K562 (cell line): ENCODE measurements around the gene CABP4. TPM values are rescaled to one million over a fixed set of nuclear protein-coding genes. Genes with fewer than 3 reads are reported as not detected.
A peak's percentile ranks its signal among the peaks of the same experiment; 100 is the strongest.

ENCODE experiments used
- CCAR2 ChIP-seq: fragments of 200-400 bp; formaldehyde crosslinking; IDR thresholded peaks from 2 replicates; pipeline ENCODE4 v1.6.1; 2017; ENCODE audit warnings: mild to moderate bottlenecking, low read depth, low read length
- GABPA ChIP-seq: fragments of 200-800 bp; sonication (Bioruptor generic); conservative IDR thresholded peaks from 2 replicates; pipeline ENCODE4 v1.6.1; 2016; ENCODE audit warnings: low read depth, missing genetic modification characterization, missing compliant biosample characterization
- HLTF ChIP-seq: fragments of 450-650 bp; IDR thresholded peaks from 2 replicates; pipeline ENCODE4 v1.6.1; 2016
- MEF2A ChIP-seq: IDR thresholded peaks from 2 replicates; pipeline ENCODE4 v1.6.1; 2011; ENCODE audit warnings: low read depth, mild to moderate bottlenecking, low read length, moderate library complexity; ENCODE audit not compliant: control insufficient read depth
- MYBL2 ChIP-seq, 2 experiments: fragments of 450-650 bp in 1 of 2; sonication (generic) in 1 of 2; formaldehyde crosslinking in 1 of 2; IDR thresholded peaks; 2 replicates each; pipeline versions ENCODE4 v1.6.1 to v1.8.1; 2017 to 2022; ENCODE audit warnings: borderline replicate concordance in 1 of 2, inconsistent platforms in 1 of 2, low read depth in 1 of 2, mild to moderate bottlenecking in 1 of 2, missing genetic modification reagents in 1 of 2, moderate library complexity in 1 of 2
- NR2C1 ChIP-seq, 2 experiments: fragments of 450-650 bp; IDR thresholded peaks; 2 replicates each; pipeline ENCODE4 v1.6.1; 2017; ENCODE audit warnings: mild to moderate bottlenecking in 2 of 2, antibody characterized with exemption in 1 of 2, inconsistent platforms in 1 of 2, missing compliant biosample characterization in 1 of 2, missing genetic modification characterization in 1 of 2
- PHTF2 ChIP-seq: fragments of 250-450 bp; sonication (Bioruptor Pico); IDR thresholded peaks from 2 replicates; pipeline ENCODE4 v1.5.0; 2021; ENCODE audit warnings: mild to moderate bottlenecking
- RAD21 ChIP-seq, 2 experiments: fragments of 250-450 bp in 1 of 2; fragments of 450-650 bp in 1 of 2; sonication (Bioruptor Pico) in 1 of 2; formaldehyde crosslinking in 1 of 2; IDR thresholded peaks in 1 of 2; conservative IDR thresholded peaks in 1 of 2; 2 replicates each; pipeline versions ENCODE4 v1.4.0 to v1.8.0; 2020 to 2022; ENCODE audit warnings: mild to moderate bottlenecking in 2 of 2, moderate library complexity in 1 of 2
- TCF3 ChIP-seq: sonication (generic); formaldehyde crosslinking; IDR thresholded peaks from 2 replicates; pipeline ENCODE4 v1.4.0; 2020; ENCODE audit warnings: mild to moderate bottlenecking, missing genetic modification reagents
- YY1 ChIP-seq, 3 experiments: IDR thresholded peaks; 2 replicates each; pipeline ENCODE4 v1.6.1; 2011; ENCODE audit warnings: low read length in 2 of 3, mild to moderate bottlenecking in 2 of 3, moderate library complexity in 2 of 3, borderline replicate concordance in 1 of 3, control low read depth in 1 of 3, low read depth in 1 of 3; ENCODE audit not compliant: insufficient read depth in 3 of 3, insufficient replicate concordance in 2 of 3, control insufficient read depth in 1 of 3, insufficient read length in 1 of 3; ENCODE audit errors: extremely low read depth in 1 of 3
- ZEB2 ChIP-seq: fragments of 450-650 bp; IDR thresholded peaks from 2 replicates; pipeline ENCODE4 v1.6.1; 2016
- ZNF143 ChIP-seq: sonication (generic); formaldehyde crosslinking; IDR thresholded peaks from 2 replicates; pipeline ENCODE4 v1.9.0; 2022; ENCODE audit warnings: mild to moderate bottlenecking, missing genetic modification reagents
- ZNF76 ChIP-seq: fragments of 250-450 bp; sonication (Bioruptor Pico); IDR thresholded peaks from 2 replicates; pipeline ENCODE4 v1.4.0; 2020; ENCODE audit warnings: mild to moderate bottlenecking, moderate library complexity, borderline replicate concordance
- polyA plus RNA-seq, 8 experiments: library from polyadenylated mRNA; depleted of rRNA in 4 of 8; stranded (reverse) in 5 of 8; unstranded in 3 of 8; fragments of >200 nt; fragmentation: Nextera tagmentation in 2 of 8; fragmentation: Illumina TruSeq in 1 of 8; extraction: Ambion mirVana in 2 of 8; extraction: Trizol in 1 of 8; gene quantifications; 2 replicates each; pipeline versions ENCODE4 v1.2.1 to v1.2.3, GENCODE V29; 2011 to 2014; ENCODE audit warnings: inconsistent platforms in 1 of 8, missing spikeins in 1 of 8
- total RNA-seq, 7 experiments: library from RNA; depleted of rRNA in 6 of 7; stranded (reverse); fragments of >200 nt in 6 of 7; fragmentation: Illumina TruSeq in 2 of 7; extraction: Trizol in 2 of 7; gene quantifications; 2 replicates each; pipeline versions ENCODE4 v1.2.1 to v1.2.3, GENCODE V29; 2011 to 2021; ENCODE audit warnings: low replicate concordance in 1 of 7
- TF ChIP-seq, protein P1 (sequence below): fragments of 150-350 bp; conservative IDR thresholded peaks from 2 replicates; pipeline ENCODE4 v1.6.1; 2014; ENCODE audit warnings: low read length
- TF ChIP-seq, protein P2 (sequence below): sonication (generic); formaldehyde crosslinking; IDR thresholded peaks from 2 replicates; pipeline ENCODE4 v1.8.0; 2022; ENCODE audit warnings: missing genetic modification reagents, mild to moderate bottlenecking, borderline replicate concordance
- TF ChIP-seq, protein P3 (sequence below): IDR thresholded peaks from 2 replicates; pipeline ENCODE4 v1.6.1; 2011; ENCODE audit warnings: borderline replicate concordance, low read depth, mild to moderate bottlenecking, moderate library complexity, low read length; ENCODE audit not compliant: insufficient read depth, poor library complexity, severe bottlenecking
- TF ChIP-seq, protein P4 (sequence below): fragments of 250-450 bp; sonication (Bioruptor Pico); IDR thresholded peaks from 2 replicates; pipeline ENCODE4 v1.4.0; 2020

Gene CABP4
- total and polyA plus RNA-seq, 9 of the 15 experiments (the other 6 are each of a cell fraction or from before 2014, with no cell fraction given) = 0.11 TPM; not detected in 8

DNA sequence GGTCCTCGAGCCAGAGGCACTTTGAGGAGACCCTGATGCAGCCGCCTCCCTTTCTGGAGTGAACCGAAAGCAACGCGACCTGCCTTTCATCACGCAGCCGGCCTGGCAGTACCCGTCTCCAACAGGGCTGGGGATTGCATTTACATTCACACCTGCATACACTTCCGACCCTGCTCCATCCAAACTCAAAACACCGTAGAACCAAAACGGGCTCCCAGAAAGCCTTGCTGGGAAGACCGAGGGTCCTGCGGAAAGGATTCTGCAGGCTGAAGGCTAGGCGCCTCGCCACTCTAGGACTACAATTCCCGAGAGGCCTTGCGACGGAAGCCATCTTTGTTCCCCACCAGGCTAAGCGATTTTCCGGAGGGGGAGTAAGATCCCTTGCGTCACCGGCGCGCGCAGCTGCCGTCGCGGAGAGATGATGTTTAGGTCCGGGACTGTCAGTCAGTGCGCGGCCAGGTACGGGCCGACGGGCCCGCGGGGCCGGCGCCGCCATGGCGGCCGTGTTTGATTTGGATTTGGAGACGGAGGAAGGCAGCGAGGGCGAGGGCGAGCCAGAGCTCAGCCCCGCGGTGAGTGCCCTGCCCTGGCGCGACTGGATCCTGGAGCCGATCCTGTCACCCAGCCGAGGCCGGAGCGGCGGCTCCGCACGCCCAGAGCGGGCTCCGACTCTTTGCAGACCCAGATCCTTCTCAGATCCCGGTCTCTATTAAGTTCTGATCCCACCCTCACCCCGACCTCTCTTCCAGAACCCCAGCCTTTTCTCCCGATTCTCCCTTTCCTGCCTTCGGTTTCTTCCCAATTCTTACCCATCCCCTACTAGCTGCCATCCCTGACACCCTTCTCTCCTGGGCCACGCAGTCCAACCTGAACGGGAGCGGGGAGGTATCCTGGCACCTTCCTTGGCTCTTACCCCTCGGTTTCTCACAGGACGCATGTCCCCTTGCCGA, 26.8 kb upstream of the CABP4 start, which contains the start of gene RPS6KB2 (continued):
- TF ChIP-seq, protein P1, sequence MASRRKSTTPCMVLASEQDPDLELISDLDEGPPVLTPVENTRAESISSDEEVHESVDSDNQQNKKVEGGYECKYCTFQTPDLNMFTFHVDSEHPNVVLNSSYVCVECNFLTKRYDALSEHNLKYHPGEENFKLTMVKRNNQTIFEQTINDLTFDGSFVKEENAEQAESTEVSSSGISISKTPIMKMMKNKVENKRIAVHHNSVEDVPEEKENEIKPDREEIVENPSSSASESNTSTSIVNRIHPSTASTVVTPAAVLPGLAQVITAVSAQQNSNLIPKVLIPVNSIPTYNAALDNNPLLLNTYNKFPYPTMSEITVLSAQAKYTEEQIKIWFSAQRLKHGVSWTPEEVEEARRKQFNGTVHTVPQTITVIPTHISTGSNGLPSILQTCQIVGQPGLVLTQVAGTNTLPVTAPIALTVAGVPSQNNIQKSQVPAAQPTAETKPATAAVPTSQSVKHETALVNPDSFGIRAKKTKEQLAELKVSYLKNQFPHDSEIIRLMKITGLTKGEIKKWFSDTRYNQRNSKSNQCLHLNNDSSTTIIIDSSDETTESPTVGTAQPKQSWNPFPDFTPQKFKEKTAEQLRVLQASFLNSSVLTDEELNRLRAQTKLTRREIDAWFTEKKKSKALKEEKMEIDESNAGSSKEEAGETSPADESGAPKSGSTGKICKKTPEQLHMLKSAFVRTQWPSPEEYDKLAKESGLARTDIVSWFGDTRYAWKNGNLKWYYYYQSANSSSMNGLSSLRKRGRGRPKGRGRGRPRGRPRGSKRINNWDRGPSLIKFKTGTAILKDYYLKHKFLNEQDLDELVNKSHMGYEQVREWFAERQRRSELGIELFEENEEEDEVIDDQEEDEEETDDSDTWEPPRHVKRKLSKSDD = peak; percentile 65; the same call in 1 of the 2 replicates
- TF ChIP-seq MEF2A (no peak), CCAR2 (no peak), NR2C1 (IDR thresholded peaks at IDR 0.05) (peak; percentile 39; the same call in 1 of the 2 replicates), NR2C1 (tag; IDR thresholded peaks at IDR 0.05) (peak; percentile 78), YY1 (IDR thresholded peaks at IDR 0.05; ENCODE audit: borderline replicate concordance in 1 of 3, control insufficient read depth in 1 of 3, extremely low read depth in 1 of 3, insufficient read depth in 3 of 3, insufficient read length in 1 of 3, insufficient replicate concordance in 2 of 3, low read depth in 1 of 3, low read length in 2 of 3) (peak; percentile 94 to 99 (median 99)), RAD21 (CRISPR knock-in tag; conservative IDR thresholded peaks at IDR 0.05 in 1 of 2, IDR thresholded peaks at IDR 0.05 in 1 of 2) (no peak), MYBL2 (IDR thresholded peaks at IDR 0.05; ENCODE audit: low read depth) (no peak), MYBL2 (CRISPR knock-in tag; IDR thresholded peaks at IDR 0.05; ENCODE audit: borderline replicate concordance) (no peak), ZEB2 (no peak; the same call in 1 of the 2 replicates), ZNF76 (CRISPR knock-in tag) (peak; percentile 59; the same call in 1 of the 2 replicates), TCF3 (CRISPR knock-in tag) (no peak; the same call in 1 of the 2 replicates), HLTF (no peak), PHTF2 (CRISPR knock-in tag) (no peak), ZNF143 (CRISPR knock-in tag) (peak; percentile 97), GABPA (tag) (peak; percentile 72)
- TF ChIP-seq, protein P2, sequence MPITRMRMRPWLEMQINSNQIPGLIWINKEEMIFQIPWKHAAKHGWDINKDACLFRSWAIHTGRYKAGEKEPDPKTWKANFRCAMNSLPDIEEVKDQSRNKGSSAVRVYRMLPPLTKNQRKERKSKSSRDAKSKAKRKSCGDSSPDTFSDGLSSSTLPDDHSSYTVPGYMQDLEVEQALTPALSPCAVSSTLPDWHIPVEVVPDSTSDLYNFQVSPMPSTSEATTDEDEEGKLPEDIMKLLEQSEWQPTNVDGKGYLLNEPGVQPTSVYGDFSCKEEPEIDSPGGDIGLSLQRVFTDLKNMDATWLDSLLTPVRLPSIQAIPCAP (CRISPR knock-in tag) = no peak
- TF ChIP-seq, protein P3, sequence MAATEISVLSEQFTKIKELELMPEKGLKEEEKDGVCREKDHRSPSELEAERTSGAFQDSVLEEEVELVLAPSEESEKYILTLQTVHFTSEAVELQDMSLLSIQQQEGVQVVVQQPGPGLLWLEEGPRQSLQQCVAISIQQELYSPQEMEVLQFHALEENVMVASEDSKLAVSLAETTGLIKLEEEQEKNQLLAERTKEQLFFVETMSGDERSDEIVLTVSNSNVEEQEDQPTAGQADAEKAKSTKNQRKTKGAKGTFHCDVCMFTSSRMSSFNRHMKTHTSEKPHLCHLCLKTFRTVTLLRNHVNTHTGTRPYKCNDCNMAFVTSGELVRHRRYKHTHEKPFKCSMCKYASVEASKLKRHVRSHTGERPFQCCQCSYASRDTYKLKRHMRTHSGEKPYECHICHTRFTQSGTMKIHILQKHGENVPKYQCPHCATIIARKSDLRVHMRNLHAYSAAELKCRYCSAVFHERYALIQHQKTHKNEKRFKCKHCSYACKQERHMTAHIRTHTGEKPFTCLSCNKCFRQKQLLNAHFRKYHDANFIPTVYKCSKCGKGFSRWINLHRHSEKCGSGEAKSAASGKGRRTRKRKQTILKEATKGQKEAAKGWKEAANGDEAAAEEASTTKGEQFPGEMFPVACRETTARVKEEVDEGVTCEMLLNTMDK = peak; percentile 1
- TF ChIP-seq, protein P4, sequence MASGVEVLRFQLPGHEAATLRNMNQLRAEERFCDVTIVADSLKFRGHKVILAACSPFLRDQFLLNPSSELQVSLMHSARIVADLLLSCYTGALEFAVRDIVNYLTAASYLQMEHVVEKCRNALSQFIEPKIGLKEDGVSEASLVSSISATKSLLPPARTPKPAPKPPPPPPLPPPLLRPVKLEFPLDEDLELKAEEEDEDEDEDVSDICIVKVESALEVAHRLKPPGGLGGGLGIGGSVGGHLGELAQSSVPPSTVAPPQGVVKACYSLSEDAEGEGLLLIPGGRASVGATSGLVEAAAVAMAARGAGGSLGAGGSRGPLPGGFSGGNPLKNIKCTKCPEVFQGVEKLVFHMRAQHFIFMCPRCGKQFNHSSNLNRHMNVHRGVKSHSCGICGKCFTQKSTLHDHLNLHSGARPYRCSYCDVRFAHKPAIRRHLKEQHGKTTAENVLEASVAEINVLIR (CRISPR knock-in tag) = peak; percentile 99
